Endothelial cell of umbilical vein (primary cell): ENCODE data around the gene RASGEF1C. TPM values are rescaled to one million over a fixed set of nuclear protein-coding genes. Genes with fewer than 3 reads are reported as not detected.

Source experiments
- BruUV-seq: library from RNA; stranded (reverse); fragments of 400-500 nt; replicated peaks from 2 replicates; lab custom pipeline; 2021; lab: Mats Ljungman, UMichigan
- CTCF ChIA-PET: fragments of 300-600, 350-600 bp; sonication (Branson Sonifier 250); formaldehyde crosslinking; loops from one replicate; lab custom pipeline; 2021; ENCODE audit warnings: antibody characterized with exemption, inconsistent platforms; lab: Charles Lee
- POLR2A ChIA-PET: fragments of 300-600, 350-600 bp; sonication (Branson Sonifier 250); formaldehyde crosslinking; loops from one replicate; lab custom pipeline; 2021; ENCODE audit warnings: antibody characterized with exemption, inconsistent platforms; lab: Charles Lee
- DNase-seq: peaks from one replicate; pipeline ENCODE4 v3.0.0-alpha.2; 2011; ENCODE audit warnings: low read depth, low spot score
- FAIRE-seq: peaks from 2 replicates; lab custom pipeline; 2011; peaks lifted over from hg19 to GRCh38; lab: Jason Lieb, UNC
- H2AFZ ChIP-seq: 2 replicates; pipeline ENCODE4 v1.6.0; 2012; ENCODE audit warnings: low read depth, low read length, control low read depth, inconsistent platforms
- H3K27ac ChIP-seq: 2 replicates; pipeline ENCODE4 v1.5.1; 2011; ENCODE audit warnings: low read depth, mild to moderate bottlenecking, control low read depth, low read length, moderate library complexity; ENCODE audit not compliant: insufficient read depth
- H3K27me3 ChIP-seq, 2 experiments: 2 replicates each; pipeline versions ENCODE4 v1.6.0 to v1.6.1; 2011; ENCODE audit warnings: low read length in 2 of 2, mixed read lengths in 1 of 2; ENCODE audit not compliant: control insufficient read depth in 2 of 2, insufficient read depth in 2 of 2
- H3K36me3 ChIP-seq, 2 experiments: 2 replicates in 1 of 2; 3 replicates in 1 of 2; pipeline ENCODE4 v1.5.1; 2011; ENCODE audit warnings: low read length in 2 of 2, mild to moderate bottlenecking in 1 of 2, moderate library complexity in 1 of 2; ENCODE audit not compliant: control insufficient read depth in 2 of 2, insufficient read depth in 2 of 2; ENCODE audit errors: extremely low read depth in 1 of 2
- H3K4me1 ChIP-seq: 3 replicates; pipeline ENCODE4 v1.5.1; 2011; ENCODE audit warnings: mild to moderate bottlenecking, low read length; ENCODE audit not compliant: control insufficient read depth, insufficient read depth; ENCODE audit errors: extremely low read depth
- H3K4me2 ChIP-seq: 2 replicates; pipeline ENCODE4 v1.6.1; 2011; ENCODE audit warnings: low read length, control low read depth, mixed read lengths; ENCODE audit not compliant: insufficient read depth
- H3K4me3 ChIP-seq, 3 experiments: fragments of 200-600 bp in 1 of 3; sonication (generic), shearing (Covaris generic) in 1 of 3; replicated peaks in 1 of 3; 2 replicates each; pipeline ENCODE4 v1.5.1; 2011 to 2016; ENCODE audit warnings: control low read depth in 3 of 3, low read length in 3 of 3, mild to moderate bottlenecking in 2 of 3, inconsistent platforms in 1 of 3, low read depth in 1 of 3, moderate library complexity in 1 of 3; ENCODE audit not compliant: insufficient read depth in 1 of 3
- H3K79me2 ChIP-seq: 2 replicates; pipeline ENCODE4 v1.6.0; 2012; ENCODE audit warnings: low read length, inconsistent platforms; ENCODE audit not compliant: control insufficient read depth, insufficient read depth
- H3K9ac ChIP-seq: replicated peaks from 2 replicates; pipeline ENCODE3; 2011; ENCODE audit warnings: low read length, control low read depth; ENCODE audit not compliant: insufficient read depth; ENCODE audit errors: extremely low read depth
- H3K9me1 ChIP-seq: replicated peaks from 3 replicates; pipeline ENCODE4 v1.6.0; 2011; ENCODE audit warnings: mild to moderate bottlenecking, low read length; ENCODE audit not compliant: control insufficient read depth, insufficient read depth; ENCODE audit errors: extremely low read depth
- H3K9me3 ChIP-seq: replicated peaks from 2 replicates; pipeline ENCODE4 v1.5.1; 2012; ENCODE audit warnings: low read length, inconsistent platforms; ENCODE audit not compliant: control insufficient read depth, insufficient read depth
- H4K20me1 ChIP-seq: replicated peaks from 2 replicates; pipeline ENCODE3; 2011; ENCODE audit warnings: mild to moderate bottlenecking, low read length; ENCODE audit not compliant: control insufficient read depth, insufficient read depth; ENCODE audit errors: extremely low read depth
- EZH2 ChIP-seq: IDR thresholded peaks from 2 replicates; pipeline ENCODE4 v1.6.1; 2012; ENCODE audit warnings: borderline replicate concordance, low read depth, mild to moderate bottlenecking, moderate library complexity, low read length, inconsistent platforms; ENCODE audit not compliant: severe bottlenecking
- FOS ChIP-seq: IDR thresholded peaks from 2 replicates; pipeline ENCODE4 v1.6.1; 2011; ENCODE audit warnings: mild to moderate bottlenecking, low read length, moderate library complexity, borderline replicate concordance; ENCODE audit not compliant: insufficient read depth
- GATA2 ChIP-seq: IDR thresholded peaks from 2 replicates; pipeline ENCODE4 v1.7.0; 2011; ENCODE audit warnings: low read depth, mild to moderate bottlenecking, moderate library complexity, mixed read lengths, low read length; ENCODE audit not compliant: insufficient read length, insufficient read depth
- JUN ChIP-seq: IDR thresholded peaks from 2 replicates; pipeline ENCODE4 v1.6.1; 2011; ENCODE audit warnings: borderline replicate concordance, low read depth; ENCODE audit not compliant: insufficient read length, insufficient read depth
- MYC ChIP-seq: IDR thresholded peaks from one replicate; pipeline ENCODE4 v1.6.1; 2011; ENCODE audit warnings: mild to moderate bottlenecking, low read depth, low read length
- POLR2A ChIP-seq: IDR thresholded peaks from 2 replicates; pipeline ENCODE4 v1.6.1; 2012; ENCODE audit warnings: low read depth, mild to moderate bottlenecking, control low read depth, low read length
- POLR2AphosphoS5 ChIP-seq: IDR thresholded peaks from 2 replicates; pipeline ENCODE4 v1.6.1; 2012; ENCODE audit warnings: low read depth, mild to moderate bottlenecking, control low read depth, low read length, moderate library complexity; ENCODE audit not compliant: insufficient read depth
- dilution Hi-C: fragments of 300-500 bp; cut with MboI; formaldehyde crosslinking; loops from one replicate; pipeline ENCODE4 v1.15.0; 2019; ENCODE audit warnings: low sequenced_read_pairs; ENCODE audit not compliant: extremely low pct_ligation_motif_present
- intact Hi-C: fragments of 100-400 bp; cut with micrococcal nuclease; formaldehyde crosslinking; loops from one replicate; pipeline ENCODE4 v1.10.0; 2022
- polyA plus RNA-seq, 4 experiments: library from polyadenylated mRNA; depleted of rRNA in 3 of 4; stranded (reverse) in 3 of 4; unstranded in 1 of 4; fragments of >200 nt; gene quantifications; 2 replicates each; pipeline versions ENCODE4 v1.2.1 to v1.2.3, GENCODE V29; 2011 to 2012; ENCODE audit warnings: missing spikeins in 1 of 4
- total RNA-seq: library from RNA; stranded (reverse); gene quantifications from 2 replicates; pipeline ENCODE4 v1.2.3, GENCODE V29; 2021
- TF ChIP-seq, protein P1 (sequence below), 2 donors: IDR thresholded peaks; 1 replicate in 1 of 2; 2 replicates in 1 of 2; pipeline ENCODE4 v1.5.1; 2011; ENCODE audit warnings: low read length in 2 of 2, mild to moderate bottlenecking in 2 of 2, moderate library complexity in 2 of 2, control low read depth in 1 of 2, inconsistent platforms in 1 of 2, low read depth in 1 of 2; ENCODE audit not compliant: insufficient read depth in 1 of 2; ENCODE audit errors: extremely low read depth in 1 of 2
- TF ChIP-seq, protein P2 (sequence below): IDR thresholded peaks from 2 replicates; pipeline ENCODE4 v1.6.1; 2011; ENCODE audit not compliant: insufficient read depth, insufficient read length

Gene RASGEF1C
- total and polyA plus RNA-seq, 2 donors (not counting 3 experiments of a cell fraction or from before 2014, with no cell fraction given) = not detected

DNA sequence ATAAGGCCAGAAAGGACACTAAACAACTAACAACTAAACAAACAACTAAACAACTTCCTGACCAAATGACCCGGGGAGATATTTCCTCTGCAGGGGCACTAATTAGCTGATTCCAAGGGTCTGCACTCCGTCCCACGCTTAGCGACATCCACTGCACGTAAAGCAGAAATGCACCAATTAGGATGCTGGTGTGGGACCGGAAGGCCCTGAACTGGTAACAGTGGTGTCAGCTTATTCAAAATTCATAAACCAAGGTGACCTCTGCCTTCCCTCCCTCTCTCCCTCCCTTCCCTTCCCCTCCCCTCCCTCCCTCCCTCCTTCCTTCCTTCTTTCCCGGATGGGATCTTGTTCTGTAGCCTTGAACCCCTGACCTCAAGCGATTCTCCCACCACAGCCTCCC lies 9.6 kb downstream of the RASGEF1C start:
- POLR2A ChIA-PET = no interaction called here
- intact Hi-C loops (no loop called here), dilution Hi-C loops (no loop called here)
- Histone ChIP-seq H3K27me3 (no peaks in the 10 kb centered on the region), H3K36me3 (no peaks in the 10 kb centered on the region), H3K27ac (no peak overlapping the region), H3K4me1 (no peaks in the 10 kb centered on the region), H2AFZ (no peak overlapping the region), H3K9me3 (no peaks in the 10 kb centered on the region), H4K20me1 (no peaks in the 10 kb centered on the region), H3K79me2 (no peaks in the 10 kb centered on the region), H3K9me1 (no peaks in the 10 kb centered on the region), H3K9ac (no peak overlapping the region), H3K4me2 (no peak overlapping the region), H3K4me3 (no peak overlapping the region)
- TF ChIP-seq JUN = no peak
- TF ChIP-seq MYC = no peak
- TF ChIP-seq, protein P1, sequence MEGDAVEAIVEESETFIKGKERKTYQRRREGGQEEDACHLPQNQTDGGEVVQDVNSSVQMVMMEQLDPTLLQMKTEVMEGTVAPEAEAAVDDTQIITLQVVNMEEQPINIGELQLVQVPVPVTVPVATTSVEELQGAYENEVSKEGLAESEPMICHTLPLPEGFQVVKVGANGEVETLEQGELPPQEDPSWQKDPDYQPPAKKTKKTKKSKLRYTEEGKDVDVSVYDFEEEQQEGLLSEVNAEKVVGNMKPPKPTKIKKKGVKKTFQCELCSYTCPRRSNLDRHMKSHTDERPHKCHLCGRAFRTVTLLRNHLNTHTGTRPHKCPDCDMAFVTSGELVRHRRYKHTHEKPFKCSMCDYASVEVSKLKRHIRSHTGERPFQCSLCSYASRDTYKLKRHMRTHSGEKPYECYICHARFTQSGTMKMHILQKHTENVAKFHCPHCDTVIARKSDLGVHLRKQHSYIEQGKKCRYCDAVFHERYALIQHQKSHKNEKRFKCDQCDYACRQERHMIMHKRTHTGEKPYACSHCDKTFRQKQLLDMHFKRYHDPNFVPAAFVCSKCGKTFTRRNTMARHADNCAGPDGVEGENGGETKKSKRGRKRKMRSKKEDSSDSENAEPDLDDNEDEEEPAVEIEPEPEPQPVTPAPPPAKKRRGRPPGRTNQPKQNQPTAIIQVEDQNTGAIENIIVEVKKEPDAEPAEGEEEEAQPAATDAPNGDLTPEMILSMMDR (IDR thresholded peaks at IDR 0.05; ENCODE audit: extremely low read depth in 1 of 2, insufficient read depth in 1 of 2, low read depth in 1 of 2, low read length in 2 of 2) = no peak
- DNase-seq = no peak
- BruUV-seq = no TSS peak
- CTCF ChIA-PET = interaction anchor here (1.5 to 2.5 kb wide), 2 partner anchors 8 to 10 kb away, joined by 3 to 14 read pairs; partner anchors contain the start of gene RASGEF1C
- FAIRE-seq = no peak

DNA sequence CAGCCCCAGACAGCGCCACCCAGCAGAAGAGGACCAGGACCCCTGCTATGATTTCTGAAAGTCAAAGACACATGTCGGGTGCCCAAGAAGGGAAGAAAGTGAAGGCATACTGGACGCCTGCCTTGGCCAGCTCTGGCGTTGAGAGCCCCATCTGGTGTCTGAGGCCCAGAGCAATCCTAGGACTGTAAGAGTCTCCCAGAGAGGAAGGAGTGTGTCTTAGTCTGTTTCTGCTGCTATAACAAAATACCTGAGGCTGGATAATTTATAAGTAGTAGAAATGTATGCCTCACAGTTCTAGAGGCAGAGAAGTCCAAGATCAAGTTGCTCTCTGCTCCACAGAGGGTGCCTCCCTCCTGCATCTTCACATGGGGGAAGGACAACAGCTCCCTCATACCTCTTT lies 10.8 kb downstream of the RASGEF1C start:
- no peak overlapping the region for H2AFZ ChIP-seq
- no peak overlapping the region for H3K27ac ChIP-seq
- no peak for DNase-seq
- no peaks in the 10 kb centered on the region for H4K20me1 ChIP-seq
- dilution Hi-C loops (no loop called here), intact Hi-C loops (no loop called here)
- no TSS peak for BruUV-seq
- no peaks in the 10 kb centered on the region for H3K4me1 ChIP-seq
- H3K9me3 ChIP-seq = no peaks in the 10 kb centered on the region
- no peak overlapping the region for H3K9ac ChIP-seq
- H3K4me2 ChIP-seq = no peak overlapping the region
- no peak overlapping the region for H3K4me3 ChIP-seq
- ChIA-PET CTCF (interaction anchor here (1.3 to 1.5 kb wide), 2 partner anchors 9 to 11 kb away, joined by 3 to 4 read pairs; partner anchors contain the start of gene RASGEF1C), POLR2A (no interaction called here)
- no peaks in the 10 kb centered on the region for H3K27me3 ChIP-seq
- H3K79me2 ChIP-seq = no peaks in the 10 kb centered on the region
- no peaks in the 10 kb centered on the region for H3K9me1 ChIP-seq
- no peaks in the 10 kb centered on the region for H3K36me3 ChIP-seq
- TF ChIP-seq, protein P1 (IDR thresholded peaks at IDR 0.05; ENCODE audit: extremely low read depth in 1 of 2, insufficient read depth in 1 of 2, low read depth in 1 of 2, low read length in 2 of 2) = no peak
- TF ChIP-seq GATA2 (no peak), EZH2 (no peak), JUN (no peak), POLR2A (no peak), MYC (no peak), POLR2AphosphoS5 (no peak), FOS (no peak)
- TF ChIP-seq, protein P2, sequence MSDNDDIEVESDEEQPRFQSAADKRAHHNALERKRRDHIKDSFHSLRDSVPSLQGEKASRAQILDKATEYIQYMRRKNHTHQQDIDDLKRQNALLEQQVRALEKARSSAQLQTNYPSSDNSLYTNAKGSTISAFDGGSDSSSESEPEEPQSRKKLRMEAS = no peak
- no peak for FAIRE-seq
